T-helper 22 cell (primary cell): ENCODE measurements around the gene CFHR1.

Source experiments
- DNase-seq: peaks from one replicate; pipeline ENCODE4 v3.0.0-alpha.2; 2020; ENCODE audit warnings: low read depth

CFHR1 gene

GRCh38 chr1:196877964-196878363 lies 58.4 kb downstream of the CFHR1 start:
- DNase-seq: no peak
